Liver (tissue), 9 donors: ENCODE results near the gene MANBA. TPM values are rescaled to one million over a fixed set of nuclear protein-coding genes. Genes with fewer than 3 reads are reported as not detected.

Source experiments
- DNase-seq: peaks from one replicate; pipeline ENCODE4 v3.0.0-alpha.2; 2017; ENCODE audit warnings: low spot score
- H3K27ac ChIP-seq, 2 donors: one replicate each; pipeline ENCODE4 v1.7.0; 2013; ENCODE audit warnings: inconsistent platforms in 2 of 2, low read length in 2 of 2, control low read depth in 1 of 2, low read depth in 1 of 2, mild to moderate bottlenecking in 1 of 2
- H3K27me3 ChIP-seq, 4 donors: one replicate each; pipeline versions ENCODE4 v1.6.1 to v1.7.0; 2013; ENCODE audit warnings: low read length in 3 of 4, inconsistent platforms in 1 of 4, mild to moderate bottlenecking in 1 of 4, moderate library complexity in 1 of 4; ENCODE audit not compliant: control insufficient read depth in 4 of 4, insufficient read depth in 4 of 4
- H3K36me3 ChIP-seq, 4 donors: one replicate each; pipeline versions ENCODE4 v1.6.1 to v1.7.0; 2013; ENCODE audit warnings: low read length in 3 of 4, mild to moderate bottlenecking in 3 of 4, low read depth in 1 of 4, moderate library complexity in 1 of 4; ENCODE audit not compliant: control insufficient read depth in 4 of 4, insufficient read depth in 3 of 4
- H3K4me1 ChIP-seq, 4 donors: one replicate each; pipeline versions ENCODE4 v1.6.1 to v1.7.0; 2013; ENCODE audit warnings: low read length in 3 of 4, mild to moderate bottlenecking in 3 of 4, moderate library complexity in 1 of 4; ENCODE audit not compliant: control insufficient read depth in 4 of 4, insufficient read depth in 4 of 4
- H3K4me3 ChIP-seq, 3 donors: one replicate each; pipeline versions ENCODE4 v1.6.1 to v1.7.0; 2013; ENCODE audit warnings: low read length in 3 of 3, control low read depth in 1 of 3, low read depth in 1 of 3, mild to moderate bottlenecking in 1 of 3
- H3K9ac ChIP-seq, 2 donors: one replicate each; pipeline ENCODE4 v1.7.0; 2013; ENCODE audit warnings: low read length in 2 of 2, mild to moderate bottlenecking in 2 of 2, moderate library complexity in 2 of 2, control low read depth in 1 of 2, low read depth in 1 of 2
- H3K9me3 ChIP-seq, 4 donors: one replicate each; pipeline versions ENCODE4 v1.6.1 to v1.7.0; 2013; ENCODE audit warnings: low read length in 3 of 4; ENCODE audit not compliant: control insufficient read depth in 4 of 4
- EGR1 ChIP-seq, 2 donors: IDR thresholded peaks; 2 replicates each; pipeline ENCODE4 v1.6.1; 2016 to 2018; ENCODE audit warnings: antibody characterized with exemption in 2 of 2, low read depth in 2 of 2
- FOXA1 ChIP-seq: IDR thresholded peaks from 2 replicates; pipeline ENCODE4 v1.6.1; 2016; ENCODE audit warnings: antibody characterized with exemption
- FOXA2 ChIP-seq: IDR thresholded peaks from 2 replicates; pipeline ENCODE4 v1.6.1; 2016; ENCODE audit warnings: antibody characterized with exemption
- HNF4A ChIP-seq, 2 donors: conservative IDR thresholded peaks; 2 replicates each; pipeline ENCODE4 v1.6.1; 2016; ENCODE audit warnings: antibody characterized with exemption in 2 of 2, mild to moderate bottlenecking in 2 of 2
- JUND ChIP-seq, 2 donors: IDR thresholded peaks; 2 replicates each; pipeline ENCODE4 v1.6.1; 2016; ENCODE audit warnings: antibody characterized with exemption in 2 of 2
- MAX ChIP-seq: IDR thresholded peaks from 2 replicates; pipeline ENCODE4 v1.6.1; 2016; ENCODE audit warnings: antibody characterized with exemption
- NR2F2 ChIP-seq: IDR thresholded peaks from 2 replicates; pipeline ENCODE4 v1.6.1; 2016; ENCODE audit warnings: antibody characterized with exemption
- RAD21 ChIP-seq, 2 donors: IDR thresholded peaks; 2 replicates each; pipeline ENCODE4 v1.6.1; 2016; ENCODE audit warnings: antibody characterized with exemption in 2 of 2, mild to moderate bottlenecking in 2 of 2
- REST ChIP-seq: IDR thresholded peaks from 2 replicates; pipeline ENCODE4 v1.6.1; 2016; ENCODE audit warnings: antibody characterized with exemption, mild to moderate bottlenecking
- RXRA ChIP-seq, 2 donors: IDR thresholded peaks; 2 replicates each; pipeline ENCODE4 v1.6.1; 2017 to 2018; ENCODE audit warnings: antibody characterized with exemption in 2 of 2, mild to moderate bottlenecking in 1 of 2
- SP1 ChIP-seq: IDR thresholded peaks from 2 replicates; pipeline ENCODE4 v1.6.1; 2018; ENCODE audit warnings: antibody characterized with exemption, mild to moderate bottlenecking
- TAF1 ChIP-seq: conservative IDR thresholded peaks from 2 replicates; pipeline ENCODE4 v1.6.1; 2016; ENCODE audit warnings: antibody characterized with exemption, mild to moderate bottlenecking
- WGBS: extraction: QIAGEN DNeasy Blood & Tissue Kit; methylation state at CpG from one replicate; pipeline ENCODE4 v1.1.7; 2013; 5-methylcytosine and 5-hydroxymethylcytosine counted together
- polyA plus RNA-seq, 2 donors: library from polyadenylated mRNA; stranded (reverse) in 1 of 2; unstranded in 1 of 2; fragments of 200-250 nt in 1 of 2; fragments of >200 nt in 1 of 2; fragmentation: Nextera tagmentation in 1 of 2; extraction: Ambion mirVana in 1 of 2; gene quantifications; one replicate each; pipeline versions ENCODE4 v1.2.1 to v1.2.3, GENCODE V29; 2013 to 2015
- total RNA-seq, 2 donors: library from RNA; depleted of rRNA; stranded (reverse); fragments of >200 nt; gene quantifications; one replicate each; pipeline ENCODE4 v1.2.3, GENCODE V29; 2014
- TF ChIP-seq, protein P1 (sequence below): IDR thresholded peaks from 2 replicates; pipeline ENCODE4 v1.6.1; 2016; ENCODE audit warnings: antibody characterized with exemption
- TF ChIP-seq, protein P2 (sequence below): fragments of 150-350 bp; IDR thresholded peaks from 2 replicates; pipeline ENCODE4 v1.5.1; 2017; ENCODE audit warnings: improper control_type of control experiment, low read depth, low read length; ENCODE audit not compliant: missing input control
- TF ChIP-seq, protein P3 (sequence below): IDR thresholded peaks from 2 replicates; pipeline ENCODE4 v1.6.1; 2016; ENCODE audit warnings: antibody characterized with exemption
- donor health status: healthy.
- donor health status: healthy.
- donor health status: healthy.
- donor health status: healthy.
- donor health status: healthy.

MANBA gene
- total and polyA plus RNA-seq, 4 donors, result 7.1 to 24.2 (median 15.5) TPM

DNA sequence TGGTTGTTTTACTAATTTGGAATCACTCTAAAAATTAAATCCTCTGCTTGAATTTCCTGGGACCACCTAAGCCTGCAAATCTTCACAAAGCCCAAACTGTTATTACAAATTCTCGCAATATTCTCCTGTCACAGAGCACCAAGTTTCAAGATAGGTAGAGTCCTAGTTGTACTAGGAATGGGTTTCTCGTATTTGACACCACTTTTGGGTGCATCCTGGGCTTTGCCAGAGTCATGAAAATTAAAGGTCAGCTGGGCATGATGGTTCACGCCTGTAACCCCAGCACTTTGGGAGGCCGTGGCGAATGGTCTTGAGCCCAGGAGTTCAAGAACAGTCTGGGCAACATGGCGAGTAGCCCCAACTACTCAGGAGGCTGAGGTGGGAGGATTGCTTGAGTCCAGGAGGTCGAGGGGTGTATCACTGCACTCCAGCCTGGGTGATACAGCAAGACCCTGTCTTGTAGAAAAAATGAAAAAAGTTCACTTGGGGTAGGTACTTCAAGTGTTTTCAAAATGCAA lies 30.6 kb upstream of the MANBA start:
- H3K27ac ChIP-seq, result no peak overlapping the region
- H3K27me3 ChIP-seq, result no peaks in the 10 kb centered on the region
- H3K9ac ChIP-seq, result no peak overlapping the region
- no peak overlapping the region for H3K4me3 ChIP-seq
- no peak for DNase-seq
- no peak for TF ChIP-seq HNF4A (conservative IDR thresholded peaks at IDR 0.05)
- TF ChIP-seq TAF1, result no peak
- no peak for TF ChIP-seq RAD21 (IDR thresholded peaks at IDR 0.05)
- TF ChIP-seq, protein P1, sequence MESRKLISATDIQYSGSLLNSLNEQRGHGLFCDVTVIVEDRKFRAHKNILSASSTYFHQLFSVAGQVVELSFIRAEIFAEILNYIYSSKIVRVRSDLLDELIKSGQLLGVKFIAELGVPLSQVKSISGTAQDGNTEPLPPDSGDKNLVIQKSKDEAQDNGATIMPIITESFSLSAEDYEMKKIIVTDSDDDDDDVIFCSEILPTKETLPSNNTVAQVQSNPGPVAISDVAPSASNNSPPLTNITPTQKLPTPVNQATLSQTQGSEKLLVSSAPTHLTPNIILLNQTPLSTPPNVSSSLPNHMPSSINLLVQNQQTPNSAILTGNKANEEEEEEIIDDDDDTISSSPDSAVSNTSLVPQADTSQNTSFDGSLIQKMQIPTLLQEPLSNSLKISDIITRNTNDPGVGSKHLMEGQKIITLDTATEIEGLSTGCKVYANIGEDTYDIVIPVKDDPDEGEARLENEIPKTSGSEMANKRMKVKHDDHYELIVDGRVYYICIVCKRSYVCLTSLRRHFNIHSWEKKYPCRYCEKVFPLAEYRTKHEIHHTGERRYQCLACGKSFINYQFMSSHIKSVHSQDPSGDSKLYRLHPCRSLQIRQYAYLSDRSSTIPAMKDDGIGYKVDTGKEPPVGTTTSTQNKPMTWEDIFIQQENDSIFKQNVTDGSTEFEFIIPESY, result no peak
- TF ChIP-seq FOXA2, result no peak
- no peak for TF ChIP-seq FOXA1
- peaks cover 0 to 20% (median 14%) of the 10 kb centered on the region in 4 donors for H3K36me3 ChIP-seq
- WGBS, result 88% methylated on average over 7 of the region's 7 CpGs
- H3K4me1 ChIP-seq, result peaks cover 0 to 3% (median 0%) of the 10 kb centered on the region in 4 donors
- peaks cover 0 to 3% (median 0%) of the 10 kb centered on the region in 4 donors for H3K9me3 ChIP-seq

DNA sequence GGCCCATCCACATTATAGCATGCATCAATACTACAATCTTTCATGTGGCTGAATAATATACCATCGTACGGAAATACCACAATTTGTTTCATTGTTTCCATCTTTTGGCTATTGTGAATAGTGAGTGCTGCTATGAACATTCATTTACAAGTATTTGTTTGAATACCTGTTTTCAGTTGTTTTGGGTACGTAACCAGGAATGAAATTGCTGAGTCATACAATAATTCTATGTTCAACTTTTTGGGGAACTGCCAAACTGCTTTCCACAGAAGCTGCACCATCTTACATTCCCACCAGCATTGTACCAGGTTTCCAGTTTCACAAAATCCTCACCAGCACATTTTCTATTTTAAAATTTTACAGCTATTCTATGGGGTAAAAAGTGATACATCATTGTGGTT lies 28.5 kb upstream of the MANBA start:
- no peak overlapping the region for H3K27ac ChIP-seq
- peaks cover 0 to 9% (median 3%) of the 10 kb centered on the region in 4 donors for H3K36me3 ChIP-seq
- TF ChIP-seq FOXA2 (no peak), JUND (IDR thresholded peaks at IDR 0.05) (no peak), NR2F2 (no peak), REST (no peak), RAD21 (IDR thresholded peaks at IDR 0.05) (no peak), HNF4A (conservative IDR thresholded peaks at IDR 0.05) (no peak), TAF1 (no peak), RXRA (IDR thresholded peaks at IDR 0.05) (no peak), MAX (no peak), SP1 (no peak), FOXA1 (no peak), EGR1 (IDR thresholded peaks at IDR 0.05; ENCODE audit: low read depth in 2 of 2) (no peak)
- TF ChIP-seq, protein P2, sequence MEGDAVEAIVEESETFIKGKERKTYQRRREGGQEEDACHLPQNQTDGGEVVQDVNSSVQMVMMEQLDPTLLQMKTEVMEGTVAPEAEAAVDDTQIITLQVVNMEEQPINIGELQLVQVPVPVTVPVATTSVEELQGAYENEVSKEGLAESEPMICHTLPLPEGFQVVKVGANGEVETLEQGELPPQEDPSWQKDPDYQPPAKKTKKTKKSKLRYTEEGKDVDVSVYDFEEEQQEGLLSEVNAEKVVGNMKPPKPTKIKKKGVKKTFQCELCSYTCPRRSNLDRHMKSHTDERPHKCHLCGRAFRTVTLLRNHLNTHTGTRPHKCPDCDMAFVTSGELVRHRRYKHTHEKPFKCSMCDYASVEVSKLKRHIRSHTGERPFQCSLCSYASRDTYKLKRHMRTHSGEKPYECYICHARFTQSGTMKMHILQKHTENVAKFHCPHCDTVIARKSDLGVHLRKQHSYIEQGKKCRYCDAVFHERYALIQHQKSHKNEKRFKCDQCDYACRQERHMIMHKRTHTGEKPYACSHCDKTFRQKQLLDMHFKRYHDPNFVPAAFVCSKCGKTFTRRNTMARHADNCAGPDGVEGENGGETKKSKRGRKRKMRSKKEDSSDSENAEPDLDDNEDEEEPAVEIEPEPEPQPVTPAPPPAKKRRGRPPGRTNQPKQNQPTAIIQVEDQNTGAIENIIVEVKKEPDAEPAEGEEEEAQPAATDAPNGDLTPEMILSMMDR, result no peak
- TF ChIP-seq, protein P3, sequence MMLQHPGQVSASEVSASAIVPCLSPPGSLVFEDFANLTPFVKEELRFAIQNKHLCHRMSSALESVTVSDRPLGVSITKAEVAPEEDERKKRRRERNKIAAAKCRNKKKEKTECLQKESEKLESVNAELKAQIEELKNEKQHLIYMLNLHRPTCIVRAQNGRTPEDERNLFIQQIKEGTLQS, result no peak
- TF ChIP-seq, protein P1, result no peak
- no peaks in the 10 kb centered on the region for H3K27me3 ChIP-seq
- H3K9ac ChIP-seq, result no peak overlapping the region
- H3K4me1 ChIP-seq, result peaks cover 0 to 3% (median 0%) of the 10 kb centered on the region in 4 donors
- H3K4me3 ChIP-seq, result no peak overlapping the region
- peaks cover 0 to 3% (median 0%) of the 10 kb centered on the region in 4 donors for H3K9me3 ChIP-seq
- WGBS, result 70% methylated on average over 3 of the region's 3 CpGs
- DNase-seq, result no peak
